Natural killer cell treated with Interleukin-12 subunit alpha and Interleukin-12 subunit beta and Interleukin-15 and Interleukin-18, amount 100 ng/mL, for 72 hours (primary cell): ENCODE data around the gene GPR4. TPM values are rescaled to one million over a fixed set of nuclear protein-coding genes. Genes with fewer than 3 reads are reported as not detected.

Experiments
- ATAC-seq, 2 donors: fragments of 150-1000 bp; cut with Tn5 transposase in 1 of 2; sonication (Bioruptor Pico), chemical (Tn5 transposase) in 1 of 2; 2 replicates each; pipeline ENCODE4 v1.10.0; 2021
- DNase-seq: peaks from one replicate; pipeline ENCODE4 v3.0.0; 2022; ENCODE audit warnings: low spot score
- H3K27ac Mint-ChIP-seq, 2 donors: 1 replicate in 1 of 2; 2 replicates in 1 of 2; pipeline ENCODE4 v1.8.0; 2022; ENCODE audit warnings: mixed read lengths in 2 of 2, mild to moderate bottlenecking in 1 of 2, moderate library complexity in 1 of 2
- H3K27me3 Mint-ChIP-seq, 2 donors: 1 replicate in 1 of 2; 2 replicates in 1 of 2; pipeline ENCODE4 v1.8.0; 2022; ENCODE audit warnings: mixed read lengths in 2 of 2
- H3K36me3 Mint-ChIP-seq: one replicate; pipeline ENCODE4 v1.8.0; 2022; ENCODE audit warnings: mixed read lengths
- H3K4me1 Mint-ChIP-seq, 2 donors: 1 replicate in 1 of 2; 2 replicates in 1 of 2; pipeline ENCODE4 v1.8.0; 2022; ENCODE audit warnings: low read depth in 2 of 2, mixed read lengths in 2 of 2, mild to moderate bottlenecking in 1 of 2
- H3K4me3 Mint-ChIP-seq: one replicate; pipeline ENCODE4 v1.8.0; 2022; ENCODE audit warnings: mixed read lengths
- H3K9me3 Mint-ChIP-seq: 2 replicates; pipeline ENCODE4 v1.8.0; 2022; ENCODE audit warnings: mixed read lengths
- total RNA-seq, 2 donors: library from RNA; stranded (reverse); gene quantifications; one replicate each; pipeline ENCODE4 v1.2.3, GENCODE V29; 2022

Gene GPR4
- total RNA-seq = under 1 TPM in 1 of 2 donors, not detected in 1; 0.24 TPM

GRCh38 chr19:45601524-45602374 lies at the start of gene GPR4:
TSS of gene GPR4 (minus strand) at chr19:45602212. CDS start at chr19:45591866, 10,346 bp downstream.
- H3K36me3 Mint-ChIP-seq = no peaks in the 10 kb centered on the region
- DNase-seq = no peak
- no peak within 1 kb of the TSS for H3K27ac Mint-ChIP-seq
- H3K9me3 Mint-ChIP-seq = no peaks in the 10 kb centered on the region
- peak within 1 kb of the TSS; percentile 63 for H3K4me3 Mint-ChIP-seq
- peaks cover 53 to 68% of the 10 kb centered on the region in 2 donors for H3K27me3 Mint-ChIP-seq
- ATAC-seq = peak; percentile 54 to 67
- peaks cover 35 to 44% of the 10 kb centered on the region in 2 donors for H3K4me1 Mint-ChIP-seq

DNA sequence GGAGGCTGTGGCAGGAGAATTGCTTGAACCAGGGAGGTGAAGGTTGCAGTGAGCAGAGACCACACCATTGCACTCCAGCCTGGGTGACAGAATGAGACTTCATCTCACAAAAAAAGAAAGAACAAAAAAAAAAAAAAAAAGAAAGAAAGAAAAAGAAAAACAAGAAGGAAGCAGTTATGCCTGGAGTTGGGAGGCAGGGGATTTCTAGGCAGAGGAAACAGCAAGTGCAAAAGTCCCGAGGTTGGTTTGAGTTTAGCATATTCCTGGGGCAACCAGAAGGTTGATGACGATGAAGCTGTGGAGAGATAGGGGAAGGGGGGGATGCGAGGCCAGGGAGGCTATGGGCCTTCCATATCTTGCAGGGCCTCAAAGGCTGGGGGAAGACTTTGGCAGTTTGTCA lies 48.7 kb upstream of the GPR4 start:
- no peak for DNase-seq
- H3K27ac Mint-ChIP-seq = no peak overlapping the region
- H3K36me3 Mint-ChIP-seq = no peaks in the 10 kb centered on the region
- peaks cover 7 to 8% of the 10 kb centered on the region in 2 donors for H3K4me1 Mint-ChIP-seq
- H3K4me3 Mint-ChIP-seq = no peak overlapping the region
- no peaks in the 10 kb centered on the region for H3K9me3 Mint-ChIP-seq
- no peak for ATAC-seq
- H3K27me3 Mint-ChIP-seq = no peaks in the 10 kb centered on the region

GRCh38 chr19:45646345-45646698 lies 44.3 kb upstream of the GPR4 start:
- H3K27me3 Mint-ChIP-seq = no peaks in the 10 kb centered on the region
- peak overlapping the region; percentile 90 for H3K4me3 Mint-ChIP-seq
- H3K9me3 Mint-ChIP-seq = peaks cover under 1% of the 10 kb centered on the region
- DNase-seq (no peak), ATAC-seq (no peak)
- peak overlapping the region; percentile 69 to 85 for H3K27ac Mint-ChIP-seq
- peaks cover 25 to 38% of the 10 kb centered on the region in 2 donors for H3K4me1 Mint-ChIP-seq
- H3K36me3 Mint-ChIP-seq = peaks cover 2% of the 10 kb centered on the region

GRCh38 chr19:45645631-45646344 lies 43.8 kb upstream of the GPR4 start:
- ATAC-seq = peak; percentile 57 to 69
- Mint-ChIP-seq H3K36me3 (peaks cover 7% of the 10 kb centered on the region), H3K27me3 (no peaks in the 10 kb centered on the region), H3K4me3 (peak overlapping the region; percentile 90), H3K9me3 (peaks cover 4% of the 10 kb centered on the region), H3K4me1 (peaks cover 31 to 43% of the 10 kb centered on the region in 2 donors), H3K27ac (peak overlapping the region; percentile 69 to 85)
- peak; percentile 90 for DNase-seq

- Mint-ChIP-seq H3K4me3 (peak overlapping the region; percentile 90), H3K4me1 (peaks cover 37 to 46% of the 10 kb centered on the region in 2 donors), H3K27me3 (no peaks in the 10 kb centered on the region), H3K27ac (peak overlapping the region; percentile 69 to 85), H3K9me3 (peaks cover 4% of the 10 kb centered on the region), H3K36me3 (peaks cover 10% of the 10 kb centered on the region)
- DNase-seq (peak; percentile 65), ATAC-seq (no peak)
These were observed 43.1 kb upstream of the GPR4 start for GRCh38 chr19:45645068-45645630.

- H3K4me1 Mint-ChIP-seq = peaks cover 40 to 49% of the 10 kb centered on the region in 2 donors
- H3K9me3 Mint-ChIP-seq = peaks cover 4% of the 10 kb centered on the region
- no peak for ATAC-seq
- H3K36me3 Mint-ChIP-seq = peaks cover 10% of the 10 kb centered on the region
- no peak for DNase-seq
- H3K27ac Mint-ChIP-seq = peak overlapping the region; percentile 93 to 94
- no peaks in the 10 kb centered on the region for H3K27me3 Mint-ChIP-seq
- peak overlapping the region; percentile 83 for H3K4me3 Mint-ChIP-seq
These were observed 42.1 kb upstream of the GPR4 start for GRCh38 chr19:45643927-45644771.

DNA sequence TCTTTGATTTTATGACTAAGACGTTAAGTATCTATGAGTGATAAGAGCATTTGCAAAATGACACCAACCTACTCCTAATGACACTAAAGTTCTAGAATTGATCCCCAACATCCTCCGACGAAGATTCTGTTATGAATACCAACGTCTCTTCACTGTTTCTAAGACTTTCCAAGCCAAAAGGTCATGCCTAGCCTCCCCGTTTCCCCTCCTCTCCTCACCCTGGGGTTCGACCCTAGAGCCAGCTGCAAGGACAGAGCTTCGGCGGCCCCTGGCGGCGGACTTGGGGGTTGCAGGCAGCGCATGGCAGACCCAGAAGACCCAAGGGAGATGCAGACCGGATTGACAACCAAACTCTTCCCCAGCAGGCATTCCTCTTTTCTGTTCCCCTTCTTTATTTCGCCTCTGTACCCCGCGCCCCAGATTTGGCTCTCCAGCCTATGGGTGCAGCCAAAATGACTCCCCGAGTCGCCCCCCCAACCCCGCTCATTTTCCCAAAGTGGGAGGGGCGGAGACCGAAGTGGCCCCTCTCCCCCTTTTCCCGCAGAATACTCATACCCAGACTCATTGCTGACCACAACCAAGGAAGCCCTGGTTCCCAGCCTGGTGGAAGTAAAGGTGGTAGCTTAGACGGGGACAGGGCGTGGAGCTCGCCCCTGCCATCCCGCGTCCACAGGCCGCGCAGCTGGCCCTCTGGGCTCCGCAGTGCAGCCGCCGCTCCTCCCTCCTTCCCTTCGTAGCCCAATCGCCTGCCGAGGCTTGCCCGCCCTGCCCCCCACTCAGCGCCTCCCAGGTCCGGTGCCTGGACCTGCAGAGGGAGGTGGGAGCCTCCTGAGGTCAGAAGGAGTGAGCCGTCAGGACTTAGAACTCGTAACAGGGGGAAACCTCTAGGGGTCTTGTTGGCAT lies 41.3 kb upstream of the GPR4 start:
- Mint-ChIP-seq H3K27ac (peak overlapping the region; percentile 93 to 94), H3K4me3 (peak overlapping the region; percentile 83), H3K27me3 (no peaks in the 10 kb centered on the region), H3K36me3 (peaks cover 10% of the 10 kb centered on the region), H3K4me1 (peaks cover 46 to 56% of the 10 kb centered on the region in 2 donors), H3K9me3 (peaks cover 4% of the 10 kb centered on the region)
- ATAC-seq (peak; percentile 11 to 35), DNase-seq (peak; percentile 91)

DNA sequence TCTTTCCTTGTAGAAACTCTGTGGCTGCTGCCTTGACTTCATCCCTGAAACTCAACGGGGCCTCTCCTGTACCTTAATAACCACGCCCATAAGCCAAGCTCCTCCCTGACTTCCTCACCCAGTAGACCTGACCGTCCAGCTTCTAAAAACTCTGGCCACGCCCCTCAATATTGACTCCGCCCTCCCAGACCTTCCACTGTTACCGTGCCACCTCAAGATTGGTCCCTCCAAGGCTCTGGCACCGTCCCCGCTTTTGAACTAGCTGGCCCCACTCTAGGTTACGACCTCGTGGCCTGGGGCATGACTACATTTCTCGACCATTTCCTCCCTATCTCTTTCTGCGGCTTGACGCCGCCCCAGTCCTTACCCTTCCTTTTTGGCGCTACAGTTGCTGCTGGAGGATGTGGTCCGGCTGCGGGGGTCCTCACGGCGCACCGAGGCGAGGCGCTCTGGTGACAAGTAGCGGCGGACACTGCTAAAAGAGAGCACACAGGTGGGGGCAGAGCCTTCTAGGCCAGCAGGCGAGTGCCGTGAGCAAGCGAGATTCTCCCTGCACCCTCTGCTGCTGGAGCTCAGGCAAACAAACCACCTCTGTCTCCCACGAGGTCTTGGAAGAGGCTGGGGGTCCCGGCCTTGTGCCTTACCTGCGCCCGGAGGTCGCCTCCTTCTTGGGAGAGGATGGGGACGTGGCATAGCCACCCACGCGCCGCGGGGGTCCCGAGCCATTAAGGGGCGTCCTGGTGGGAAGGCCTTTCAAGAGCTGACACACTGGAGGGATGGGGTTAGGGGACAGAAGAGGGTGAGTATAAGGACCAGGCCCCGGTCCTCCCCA lies 39.5 kb upstream of the GPR4 start:
- Mint-ChIP-seq H3K36me3 (peaks cover 10% of the 10 kb centered on the region), H3K9me3 (peaks cover 4% of the 10 kb centered on the region), H3K27me3 (no peaks in the 10 kb centered on the region), H3K27ac (peak overlapping the region; percentile 93 to 94), H3K4me3 (peak overlapping the region; percentile 92), H3K4me1 (peaks cover 46 to 54% of the 10 kb centered on the region in 2 donors)
- DNase-seq (peak; percentile 95), ATAC-seq (peak; percentile 77 to 82)

- peak overlapping the region; percentile 93 to 94 for H3K27ac Mint-ChIP-seq
- peak overlapping the region; percentile 92 for H3K4me3 Mint-ChIP-seq
- H3K36me3 Mint-ChIP-seq = peaks cover 10% of the 10 kb centered on the region
- H3K27me3 Mint-ChIP-seq = no peaks in the 10 kb centered on the region
- no peak for ATAC-seq
- peaks cover 40 to 48% of the 10 kb centered on the region in 2 donors for H3K4me1 Mint-ChIP-seq
- peak; percentile 65 for DNase-seq
- H3K9me3 Mint-ChIP-seq = peaks cover 4% of the 10 kb centered on the region
These were observed 38.8 kb upstream of the GPR4 start for GRCh38 chr19:45640849-45641273.

DNA sequence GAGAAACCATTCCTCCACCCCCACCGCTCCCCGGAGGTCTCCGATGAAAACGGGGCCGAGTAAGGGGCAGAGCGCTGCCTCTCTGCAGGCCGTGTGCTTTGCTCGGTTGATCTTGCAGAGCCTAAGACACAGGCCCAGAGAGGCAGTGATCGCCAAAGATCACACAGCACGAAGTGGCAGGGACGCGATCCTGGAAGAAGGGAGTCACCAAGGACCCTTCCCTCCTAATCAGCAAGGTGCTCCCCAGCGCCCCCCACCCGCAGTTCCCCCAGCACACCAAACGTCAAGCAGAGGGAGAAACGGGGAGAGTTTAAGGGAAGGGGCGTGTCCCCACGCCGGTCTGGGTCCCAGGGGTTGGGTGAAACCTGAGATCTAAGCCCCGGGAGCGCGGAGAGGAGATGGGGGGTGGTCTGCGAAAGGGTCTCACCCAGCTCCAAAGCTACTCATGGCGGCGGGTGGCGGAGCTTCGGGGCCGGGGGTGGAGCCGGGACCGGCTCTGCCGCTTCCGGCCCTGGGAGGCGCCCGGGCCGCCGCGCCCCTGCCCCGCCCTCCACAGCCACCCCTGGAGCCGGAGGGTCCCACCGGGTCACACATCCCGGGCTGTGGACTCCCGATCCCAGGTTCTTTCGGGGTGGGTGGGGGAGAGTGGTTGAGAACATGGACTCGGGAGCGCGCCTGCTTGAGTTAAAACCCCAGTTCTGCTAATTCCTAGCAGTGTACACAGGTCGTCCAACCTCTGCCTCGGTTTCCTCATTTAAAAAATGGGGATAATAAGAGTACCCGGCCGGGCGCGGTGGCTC lies 37.1 kb upstream of the GPR4 start, which contains the start of gene EML2:
Gene EML2, minus strand, starts transcription at position 468 of the 800 bp plus-strand sequence. Its CDS starts 21 bp downstream, at position 447.
- peaks cover 39 to 40% of the 10 kb centered on the region in 2 donors for H3K4me1 Mint-ChIP-seq

More for the DNA sequence above, 37.1 kb upstream of the GPR4 start, which contains the start of gene EML2:
- H3K27ac Mint-ChIP-seq = peak within 1 kb of the TSS; percentile 93 to 94
- peaks cover 4% of the 10 kb centered on the region for H3K9me3 Mint-ChIP-seq
- ATAC-seq (peak in 1 of 2 donors; percentile 12), DNase-seq (peak; percentile 75)
- H3K27me3 Mint-ChIP-seq = no peaks in the 10 kb centered on the region
- peak within 1 kb of the TSS; percentile 92 for H3K4me3 Mint-ChIP-seq
- peaks cover 10% of the 10 kb centered on the region for H3K36me3 Mint-ChIP-seq
